ENCODE data around the gene ASB1.

DNA sequence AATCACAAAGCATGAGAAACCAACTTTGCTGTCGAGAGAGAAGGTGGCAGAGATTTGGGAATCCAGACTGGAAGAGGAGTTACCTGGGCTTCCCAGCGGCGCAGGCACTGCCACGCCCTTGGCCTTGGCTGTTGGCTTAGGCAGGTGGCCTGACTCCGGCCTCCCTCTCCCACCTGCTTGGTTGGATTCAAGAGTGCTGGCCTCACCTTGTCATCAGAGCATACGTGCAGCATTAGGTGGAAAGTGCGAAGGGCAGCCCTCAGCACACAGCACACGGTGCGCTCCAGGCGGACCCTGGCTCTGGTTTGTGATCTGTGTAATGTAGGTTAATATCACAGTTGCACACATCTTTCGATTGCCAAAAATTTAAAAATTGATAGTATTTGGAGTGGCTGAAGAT lies 19.2 kb upstream of the ASB1 start:
- TF ChIP-seq CTCF (conservative IDR thresholded peaks at IDR 0.05), result no peak
- TF ChIP-seq ZFX (IDR thresholded peaks at IDR 0.05), result no peak

Measured in C4-2B (cell line).